GM21390 (cell line): ENCODE measurements around the gene TFAM.

Source experiments
- ATAC-seq: cut with Tn5 transposase; IDR thresholded peaks from one replicate; pipeline ENCODE4 v1.9.1; 2021; ENCODE audit not compliant: unreplicated experiment

The TFAM gene

GRCh38 chr10:58384999-58385783, at the start of gene TFAM:
Gene TFAM (plus strand): TSS chr10:58385410. CDS start chr10:58385548, 138 bp downstream.
- peak; percentile 81 for ATAC-seq

DNA sequence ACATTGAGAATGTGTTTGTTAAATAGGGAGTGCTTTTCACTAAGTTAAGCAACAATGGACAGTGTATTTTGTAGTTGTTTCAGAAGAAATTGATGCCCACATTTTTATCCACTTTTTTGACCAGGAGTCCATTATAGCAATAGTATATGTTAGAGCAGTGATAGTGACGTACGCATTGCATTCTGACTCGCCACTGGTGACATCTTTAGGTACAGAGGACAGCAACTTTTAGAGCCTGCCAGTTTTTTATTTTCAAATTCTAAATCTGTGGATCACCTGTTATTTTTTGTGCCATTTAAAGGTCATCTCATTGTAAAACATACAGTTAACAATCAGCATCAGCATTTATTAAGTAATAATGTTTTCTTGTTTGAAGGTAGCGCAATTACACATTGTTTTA, 49.0 kb upstream of the TFAM start:
- ATAC-seq: no peak

DNA sequence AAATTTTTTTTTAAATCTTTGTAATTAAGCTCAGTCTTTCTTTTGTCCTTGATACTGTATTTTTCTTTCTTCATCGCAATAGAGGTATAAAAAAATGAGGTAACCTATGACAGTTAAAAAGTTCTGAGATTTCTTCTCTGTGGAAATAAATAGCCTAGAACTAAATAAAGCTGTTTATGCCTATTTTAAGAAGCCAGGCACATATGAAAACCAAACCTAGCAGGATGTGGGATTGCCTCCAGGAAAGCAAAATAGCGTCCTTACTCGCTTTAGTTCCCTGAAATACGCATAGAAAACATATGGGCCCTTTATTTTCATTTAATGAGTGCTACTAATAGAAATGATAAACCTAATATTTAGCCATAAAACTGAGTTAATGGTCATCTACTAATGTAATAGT, 43.8 kb upstream of the TFAM start:
- ATAC-seq: no peak

GRCh38 chr10:58341947-58342346, 43.3 kb upstream of the TFAM start:
- ATAC-seq: peak; percentile 73

DNA sequence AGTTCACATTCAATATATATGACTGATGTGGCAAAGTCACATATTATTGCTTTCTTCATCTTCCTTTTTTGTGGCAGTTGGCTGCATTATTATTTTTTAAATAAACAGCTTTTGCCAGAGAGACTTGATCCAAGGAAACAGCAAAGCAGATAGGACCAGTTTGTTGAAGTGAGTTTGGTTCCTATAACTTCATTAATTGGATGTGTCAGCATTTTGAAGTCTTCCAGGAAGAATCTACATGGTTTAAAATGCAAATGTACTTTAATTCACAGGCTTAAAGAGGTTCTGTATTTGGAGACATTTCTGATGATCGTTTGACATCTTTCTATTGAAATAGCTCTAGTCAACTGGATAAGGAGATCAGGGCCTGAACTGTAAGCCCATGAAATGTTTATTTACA, 37.2 kb upstream of the TFAM start:
- ATAC-seq: no peak

DNA sequence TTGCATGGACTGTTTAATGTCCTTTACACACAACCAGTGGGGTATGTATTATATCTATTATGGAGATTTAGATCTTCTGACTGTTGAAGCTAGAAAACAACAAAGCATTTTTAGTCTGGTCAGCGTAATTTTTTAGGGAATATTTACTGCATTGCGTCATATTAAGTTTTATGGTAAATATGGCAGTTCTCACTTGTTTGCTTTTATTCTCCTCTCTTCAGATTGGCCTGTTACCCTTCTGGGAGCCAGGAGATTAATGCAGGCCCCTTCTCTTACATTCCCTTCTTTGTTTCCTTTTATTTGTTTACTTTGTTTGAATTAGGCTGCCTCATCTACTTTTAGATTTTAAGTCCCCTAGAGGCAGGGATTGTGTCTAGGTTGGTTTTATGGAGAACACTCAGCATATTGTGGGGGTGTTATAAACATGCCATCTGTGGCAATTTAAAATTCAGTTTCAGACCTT, 36.6 kb upstream of the TFAM start:
- no peak for ATAC-seq

GRCh38 chr10:58350023-58350422, 35.2 kb upstream of the TFAM start:
- no peak for ATAC-seq

DNA sequence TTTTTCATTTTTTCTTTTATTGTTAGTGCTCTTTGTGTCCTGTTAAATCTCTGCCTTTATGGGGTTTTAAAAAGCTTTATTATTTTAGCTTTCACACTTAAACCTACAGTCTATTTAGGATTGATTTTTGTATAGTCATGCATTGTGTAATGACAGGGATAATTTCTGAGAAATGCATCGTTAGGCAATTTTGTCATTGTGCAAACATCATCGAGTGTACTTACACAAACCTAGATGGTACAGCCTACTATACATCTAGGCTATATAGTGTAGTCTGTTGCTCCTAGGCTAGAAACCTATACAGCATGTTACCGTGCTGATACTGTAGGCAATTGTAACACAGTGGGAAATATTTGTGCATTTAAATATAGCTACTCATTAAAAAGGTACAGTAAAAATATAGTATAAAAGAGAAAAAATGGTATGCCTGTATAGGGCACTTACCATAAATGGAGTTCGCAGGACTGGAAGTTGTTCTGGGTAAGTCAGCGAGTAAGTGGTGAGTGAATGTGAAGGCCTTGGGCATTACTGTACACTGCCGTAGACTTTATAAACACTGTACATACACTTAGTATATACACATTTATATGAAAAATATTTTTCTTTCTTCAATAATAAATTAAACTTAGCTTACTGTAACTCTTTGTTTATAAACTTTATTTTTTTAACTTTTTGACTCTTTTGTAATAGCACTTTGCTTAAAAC, 34.4 kb upstream of the TFAM start:
- ATAC-seq: no peak

GRCh38 chr10:58351616-58352578, 33.3 kb upstream of the TFAM start:
- no peak for ATAC-seq

DNA sequence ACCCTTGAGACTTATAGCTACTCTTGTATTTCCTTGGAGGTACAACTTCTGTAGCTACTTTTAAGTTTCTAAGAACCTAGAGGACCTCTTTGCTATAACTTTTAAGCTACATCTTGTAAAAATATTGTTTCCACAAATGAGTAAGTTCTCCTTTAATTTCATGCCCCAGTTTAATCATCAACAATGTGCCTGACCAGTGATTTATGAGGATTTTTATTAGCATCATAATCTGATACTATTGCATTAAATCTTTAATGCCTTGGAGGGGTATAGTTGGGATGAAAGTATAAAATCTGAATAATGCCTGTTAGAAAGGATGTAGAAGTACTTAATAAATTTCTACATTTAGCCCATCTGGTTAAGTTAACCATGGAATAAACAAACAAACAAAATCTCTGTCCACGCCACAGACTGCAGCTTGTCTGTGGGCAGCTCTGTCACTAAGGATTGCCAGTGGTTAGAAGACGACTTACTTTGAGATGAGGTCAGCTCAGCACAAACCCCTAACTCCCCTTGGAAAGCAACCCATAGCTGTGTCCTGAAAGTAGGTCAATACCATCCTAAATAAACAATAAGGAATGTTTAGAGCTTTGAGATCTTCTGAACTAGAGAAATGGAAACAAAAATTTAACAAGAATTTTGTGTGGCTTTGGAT, 32.1 kb upstream of the TFAM start:
- ATAC-seq: no peak

GRCh38 chr10:58356756-58357155, 28.5 kb upstream of the TFAM start:
- no peak for ATAC-seq

DNA sequence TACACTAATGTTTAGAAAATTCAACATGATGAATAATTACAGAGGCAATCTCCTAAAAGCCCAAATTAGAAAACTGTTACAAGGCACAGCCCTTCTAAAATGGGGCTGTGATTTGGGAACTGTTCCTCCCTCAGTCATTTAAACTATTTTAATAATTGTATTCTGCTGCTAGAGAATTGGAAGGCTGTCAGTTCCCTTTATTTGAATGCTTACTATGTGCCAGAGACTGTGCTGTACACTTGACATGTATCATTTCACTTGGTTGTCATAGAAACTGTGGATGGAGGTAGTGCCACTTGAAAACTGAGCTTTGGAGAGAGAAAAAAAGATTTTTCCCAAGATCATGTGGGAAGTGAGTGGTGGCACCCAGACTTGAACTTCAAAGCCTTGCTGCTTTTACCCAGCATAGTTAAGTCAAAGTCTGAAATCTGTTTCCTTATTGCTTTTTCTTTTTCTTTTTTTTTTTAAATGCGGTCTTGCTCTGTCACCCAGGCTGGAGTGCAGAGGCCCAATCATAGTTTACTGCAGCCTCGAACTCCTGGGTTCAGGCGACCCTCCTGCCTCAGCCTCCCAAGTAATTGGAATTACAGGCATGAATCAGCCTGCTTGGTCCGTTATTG, 26.8 kb upstream of the TFAM start:
- ATAC-seq: no peak

DNA sequence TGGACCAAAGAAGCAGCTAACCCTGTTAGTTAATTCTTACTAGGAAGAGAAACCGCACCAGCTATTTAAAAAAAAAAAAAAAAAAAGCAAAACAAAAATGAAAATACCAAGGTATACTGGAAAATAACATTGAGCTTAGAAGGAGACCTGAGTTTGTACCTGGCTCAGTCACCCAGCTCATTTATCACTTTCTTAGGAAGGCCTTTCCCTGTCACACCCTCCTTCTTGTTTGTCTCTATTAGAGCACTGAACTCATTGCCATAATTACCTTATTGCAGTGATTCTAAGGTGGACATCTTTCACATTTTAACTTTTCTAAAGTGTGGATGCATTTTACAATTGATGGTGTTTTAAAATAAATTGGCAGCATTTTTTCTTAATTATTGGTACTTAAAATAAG, 26.3 kb upstream of the TFAM start:
- ATAC-seq: no peak

DNA sequence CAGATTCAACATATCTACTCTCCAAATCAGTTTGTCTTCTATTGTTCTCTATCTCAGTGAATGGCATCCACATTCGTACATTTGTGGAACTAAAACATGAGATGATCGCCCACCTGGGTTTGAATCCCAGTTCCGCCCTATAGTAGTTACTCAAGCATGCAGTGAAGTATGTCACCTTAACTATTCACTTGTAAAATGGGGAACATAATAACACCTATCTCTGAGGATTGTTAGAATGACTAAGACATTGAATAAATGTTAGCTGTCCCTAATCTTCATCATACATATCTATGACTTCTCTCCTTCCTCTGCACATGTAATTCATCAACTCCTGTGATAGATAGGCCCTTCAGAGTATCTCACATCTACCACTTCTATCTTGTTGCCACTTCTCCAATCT, 25.7 kb upstream of the TFAM start:
- no peak for ATAC-seq

- ATAC-seq: no peak
These were observed 24.7 kb upstream of the TFAM start for GRCh38 chr10:58360412-58361004.

DNA sequence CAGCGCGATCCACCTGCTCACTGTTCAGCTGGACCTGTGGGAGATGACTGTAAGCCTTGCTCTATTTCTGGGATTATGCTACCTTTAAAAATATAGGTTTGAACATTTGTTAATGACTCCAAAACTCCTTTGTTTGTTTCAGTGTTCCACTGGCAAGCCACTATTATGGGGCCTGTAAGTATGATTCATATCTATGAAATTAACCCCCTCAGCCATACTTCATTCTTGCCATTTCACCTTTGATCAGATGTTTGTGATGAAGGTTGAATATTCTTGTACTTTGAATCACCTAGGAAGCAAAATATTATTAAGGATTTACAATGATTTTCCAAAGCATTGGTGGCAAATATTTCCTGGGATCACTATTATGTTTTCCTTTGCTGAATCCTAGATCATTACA, 23.9 kb upstream of the TFAM start:
- no peak for ATAC-seq

GRCh38 chr10:58362027-58362789, 23.0 kb upstream of the TFAM start:
- ATAC-seq: no peak

DNA sequence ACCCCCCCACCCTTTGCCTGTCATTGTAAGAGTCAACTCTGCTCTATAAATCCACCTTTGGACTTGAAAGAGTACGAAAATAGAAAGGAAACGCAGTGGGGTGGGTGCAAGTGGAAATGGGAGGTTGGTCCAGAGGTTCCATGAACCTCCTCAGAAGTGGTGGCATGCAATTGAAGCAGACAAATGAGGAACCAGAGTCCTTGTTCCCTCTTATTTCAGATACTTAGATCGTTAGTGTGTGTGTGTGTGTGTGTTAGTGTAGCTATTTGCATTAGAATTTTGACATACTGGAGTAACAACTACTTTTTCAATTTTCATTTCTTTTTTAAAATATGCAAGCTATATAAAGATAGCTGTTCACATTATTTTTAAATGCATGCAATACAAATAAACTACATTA, 18.1 kb upstream of the TFAM start:
- no peak for ATAC-seq

DNA sequence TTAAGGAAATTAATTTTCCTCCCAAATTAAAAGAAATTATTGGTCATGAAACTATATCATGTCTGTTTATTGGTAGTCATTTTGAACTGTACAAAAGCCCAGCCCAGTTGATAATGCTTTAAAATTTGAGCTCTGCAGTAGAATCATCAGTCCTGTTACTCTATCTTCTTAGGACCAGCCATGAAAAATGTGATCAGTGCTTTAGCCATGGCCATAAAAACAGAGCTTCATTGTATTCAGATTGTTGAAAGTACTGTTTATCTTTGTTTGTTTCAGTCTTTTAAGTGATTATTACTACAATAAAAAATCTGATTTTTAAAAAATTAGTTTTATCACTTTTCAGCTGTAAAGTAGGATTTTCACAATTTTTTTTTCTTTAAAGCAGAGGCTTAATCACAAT, 13.7 kb upstream of the TFAM start:
- ATAC-seq: no peak
